Activated CD8-positive, alpha-beta T cell treated with anti-CD3 and anti-CD28 coated beads for 36 hours (primary cell): ENCODE data around the gene CHSY1. TPM values are rescaled to one million over a fixed set of nuclear protein-coding genes. Genes with fewer than 3 reads are reported as not detected.
A peak's percentile ranks its signal among the peaks of the same experiment; 100 is the strongest.

Experiments used
- ATAC-seq: fragments of 200-7000 bp; cut with Tn5 transposase; one replicate; pipeline ENCODE4 v1.10.0; 2021; ENCODE audit warnings: mild to moderate bottlenecking, moderate library complexity
- CTCF ChIA-PET: fragments of 350-600 bp; sonication (Branson Sonifier 250); formaldehyde crosslinking; loops from one replicate; lab custom pipeline; 2021; ENCODE audit warnings: antibody characterized with exemption; lab: Charles Lee
- POLR2A ChIA-PET: fragments of 350-600 bp; sonication (Branson Sonifier 250); formaldehyde crosslinking; loops from one replicate; lab custom pipeline; 2021; ENCODE audit warnings: antibody characterized with exemption; lab: Charles Lee
- DNase-seq: peaks from one replicate; pipeline ENCODE4 v3.0.0-alpha.2; 2020
- H3K27ac Mint-ChIP-seq: one replicate; pipeline ENCODE4 v1.8.0; 2021; ENCODE audit warnings: mild to moderate bottlenecking, mixed read lengths
- H3K27me3 Mint-ChIP-seq: one replicate; pipeline ENCODE4 v1.8.0; 2021; ENCODE audit warnings: mixed read lengths
- H3K36me3 Mint-ChIP-seq: one replicate; pipeline ENCODE4 v1.8.0; 2021; ENCODE audit warnings: low read depth, mixed read lengths
- H3K4me1 Mint-ChIP-seq: one replicate; pipeline ENCODE4 v1.8.0; 2021; ENCODE audit warnings: low read depth, mixed read lengths
- H3K4me3 Mint-ChIP-seq: one replicate; pipeline ENCODE4 v1.8.0; 2021; ENCODE audit warnings: mild to moderate bottlenecking, moderate library complexity, mixed read lengths
- H3K9me3 Mint-ChIP-seq: one replicate; pipeline ENCODE4 v1.8.0; 2021; ENCODE audit warnings: mixed read lengths
- intact Hi-C: fragments of 100-400 bp; cut with micrococcal nuclease; formaldehyde crosslinking; loops from one replicate; pipeline ENCODE4 v1.10.0; 2022
- total RNA-seq, 2 experiments: library from RNA; stranded (reverse); gene quantifications; one replicate each; pipeline ENCODE4 v1.2.3, GENCODE V29; 2021
- TF ChIP-seq, protein P1 (sequence below): fragments of 200-600 bp; IDR thresholded peaks from one replicate; pipeline ENCODE4 v1.8.0; 2022; ENCODE audit warnings: antibody characterized with exemption, mild to moderate bottlenecking

CHSY1 gene
- total RNA-seq, 2 experiments from 2014 or later: 57.9 to 58.3 TPM

DNA sequence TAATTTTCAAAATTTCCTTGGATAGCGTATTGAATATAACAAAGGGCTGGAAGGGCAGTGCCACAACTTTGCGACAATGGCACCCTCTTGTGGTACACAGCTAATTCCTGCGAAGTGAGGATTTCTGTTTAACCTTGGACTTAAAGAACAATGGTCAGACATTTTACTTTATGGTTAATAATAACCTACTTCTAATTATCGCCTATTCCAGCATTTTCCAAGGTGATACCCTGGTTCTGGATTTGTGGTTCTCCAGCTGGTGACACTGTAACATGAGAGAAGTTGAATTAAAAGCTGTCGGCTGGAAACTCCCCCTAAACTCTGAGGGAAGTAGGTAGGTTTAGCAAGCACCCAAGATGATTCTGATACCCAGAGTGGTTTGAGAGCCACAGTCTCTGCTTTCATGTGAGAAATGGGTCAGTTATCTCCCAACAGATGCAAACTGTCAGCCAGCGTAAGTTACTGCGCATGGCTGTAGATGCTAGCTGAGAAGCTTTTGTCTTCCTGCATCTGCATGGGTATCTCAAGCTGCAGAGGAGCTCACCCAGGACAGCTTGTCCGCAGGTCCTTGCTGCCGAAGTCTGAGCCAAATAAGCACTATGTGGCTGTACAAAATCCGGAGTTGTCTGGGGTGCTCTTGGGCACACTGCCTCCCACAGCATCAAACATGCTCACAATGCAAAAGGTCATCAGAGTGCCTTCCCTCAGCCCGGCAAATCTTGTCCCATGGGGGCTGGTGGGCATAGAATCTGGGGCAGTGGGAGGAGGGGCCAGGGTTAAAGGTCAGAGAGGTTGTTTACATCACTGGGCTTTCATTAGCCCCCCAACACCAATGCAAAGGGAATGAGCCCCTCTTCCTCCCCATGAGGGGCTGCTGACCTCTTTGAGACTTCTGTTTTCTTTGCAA is 6.6 kb upstream of the CHSY1 start:
- TF ChIP-seq, protein P1, sequence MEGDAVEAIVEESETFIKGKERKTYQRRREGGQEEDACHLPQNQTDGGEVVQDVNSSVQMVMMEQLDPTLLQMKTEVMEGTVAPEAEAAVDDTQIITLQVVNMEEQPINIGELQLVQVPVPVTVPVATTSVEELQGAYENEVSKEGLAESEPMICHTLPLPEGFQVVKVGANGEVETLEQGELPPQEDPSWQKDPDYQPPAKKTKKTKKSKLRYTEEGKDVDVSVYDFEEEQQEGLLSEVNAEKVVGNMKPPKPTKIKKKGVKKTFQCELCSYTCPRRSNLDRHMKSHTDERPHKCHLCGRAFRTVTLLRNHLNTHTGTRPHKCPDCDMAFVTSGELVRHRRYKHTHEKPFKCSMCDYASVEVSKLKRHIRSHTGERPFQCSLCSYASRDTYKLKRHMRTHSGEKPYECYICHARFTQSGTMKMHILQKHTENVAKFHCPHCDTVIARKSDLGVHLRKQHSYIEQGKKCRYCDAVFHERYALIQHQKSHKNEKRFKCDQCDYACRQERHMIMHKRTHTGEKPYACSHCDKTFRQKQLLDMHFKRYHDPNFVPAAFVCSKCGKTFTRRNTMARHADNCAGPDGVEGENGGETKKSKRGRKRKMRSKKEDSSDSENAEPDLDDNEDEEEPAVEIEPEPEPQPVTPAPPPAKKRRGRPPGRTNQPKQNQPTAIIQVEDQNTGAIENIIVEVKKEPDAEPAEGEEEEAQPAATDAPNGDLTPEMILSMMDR: peak; percentile 94
- DNase-seq (peak; percentile 68), ATAC-seq (no peak)
- peaks cover 7% of the 10 kb centered on the region for H3K27me3 Mint-ChIP-seq
- no peaks in the 10 kb centered on the region for H3K9me3 Mint-ChIP-seq
- no peaks in the 10 kb centered on the region for H3K36me3 Mint-ChIP-seq
- CTCF ChIA-PET: interaction anchor here (0.7 to 5.3 kb wide), 48 partner anchors 9 to 631 kb away, joined by 3 to 85 read pairs (median 4); partner anchors contain the start of gene LRRK1
- POLR2A ChIA-PET: no interaction called here
- intact Hi-C loops: loop anchor here (2.0 kb wide), 1 partner anchor 170 kb away; no protein-coding TSS in a partner anchor
- H3K4me1 Mint-ChIP-seq: peaks cover 23% of the 10 kb centered on the region
- no peak overlapping the region for H3K27ac Mint-ChIP-seq
- no peak overlapping the region for H3K4me3 Mint-ChIP-seq

DNA sequence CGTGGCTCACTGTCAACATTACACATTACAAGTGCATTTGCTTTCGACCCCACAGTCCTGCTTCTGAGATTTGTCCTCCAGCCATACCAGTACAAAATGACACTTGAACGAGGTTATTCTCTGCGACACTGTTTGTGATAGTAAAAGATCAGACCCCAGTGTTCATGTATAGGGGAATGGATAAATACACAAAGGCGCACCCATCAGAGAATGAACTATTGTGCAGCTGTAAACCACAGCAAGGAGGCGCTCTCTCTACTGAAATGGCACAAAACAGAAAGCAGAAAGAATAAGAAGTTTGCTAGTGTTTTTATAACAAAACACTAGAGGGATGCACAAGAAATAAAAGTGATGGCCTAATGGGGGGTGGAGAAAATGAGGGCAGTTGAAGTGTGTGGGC is 4.9 kb upstream of the CHSY1 start:
- peaks cover 31% of the 10 kb centered on the region for H3K4me1 Mint-ChIP-seq
- no peak for ATAC-seq
- H3K9me3 Mint-ChIP-seq: no peaks in the 10 kb centered on the region
- no peak overlapping the region for H3K4me3 Mint-ChIP-seq
- H3K27me3 Mint-ChIP-seq: peaks cover 7% of the 10 kb centered on the region
- H3K27ac Mint-ChIP-seq: no peak overlapping the region
- H3K36me3 Mint-ChIP-seq: no peaks in the 10 kb centered on the region
- DNase-seq: peak; percentile 53
- TF ChIP-seq, protein P1: no peak
- ChIA-PET POLR2A (interaction anchor here (1.3 kb wide), 1 partner anchor 16 kb away, joined by 3 read pairs; no protein-coding TSS in a partner anchor), CTCF (interaction anchor here (1.0 to 5.3 kb wide), 13 partner anchors 9 to 247 kb away, joined by 3 to 85 read pairs (median 10); no protein-coding TSS in a partner anchor)
- intact Hi-C loops: loop anchor here (2.0 kb wide), 1 partner anchor 242 kb away; no protein-coding TSS in a partner anchor

DNA sequence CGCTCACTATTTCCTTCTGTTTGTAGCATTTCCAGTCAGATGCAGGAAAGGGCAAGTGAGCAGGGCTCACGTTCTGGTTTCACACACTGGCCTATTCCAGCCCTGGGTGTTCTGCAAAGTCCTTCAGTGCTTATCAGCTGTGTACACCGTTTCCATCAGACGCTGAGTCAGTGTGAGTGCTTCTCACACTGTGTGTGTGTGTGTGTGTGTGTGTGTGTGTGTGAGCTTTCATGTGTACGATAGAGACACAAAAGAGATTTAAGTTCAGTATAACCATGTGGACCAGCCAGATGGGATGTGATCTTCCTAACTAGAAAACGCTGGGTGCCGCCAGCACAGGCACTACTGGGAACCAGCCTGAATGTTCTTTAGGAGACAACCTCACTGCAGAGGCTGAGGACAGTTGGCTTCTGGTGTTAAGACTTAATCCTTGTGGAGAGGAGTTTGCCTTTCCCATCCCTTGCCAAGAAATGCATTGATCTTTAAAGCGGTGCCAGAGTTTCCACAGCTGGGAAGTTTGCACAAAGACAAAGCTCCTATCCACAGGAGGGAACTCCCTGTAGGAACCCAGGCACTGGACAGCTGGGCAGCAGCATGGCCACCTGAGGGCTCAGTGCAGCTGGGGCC is 3.9 kb upstream of the CHSY1 start:
- DNase-seq (peak; percentile 33), ATAC-seq (no peak)
- ChIA-PET POLR2A (interaction anchor here (1.3 to 1.5 kb wide), 2 partner anchors 17 to 129 kb away, joined by 3 to 4 read pairs; no protein-coding TSS in a partner anchor), CTCF (interaction anchor here (0.9 to 5.3 kb wide), 12 partner anchors 8 to 246 kb away, joined by 3 to 85 read pairs (median 5); no protein-coding TSS in a partner anchor)
- no peak overlapping the region for H3K4me3 Mint-ChIP-seq
- peaks cover 31% of the 10 kb centered on the region for H3K4me1 Mint-ChIP-seq
- intact Hi-C loops: loop anchor here (2.0 kb wide), 1 partner anchor 241 kb away; no protein-coding TSS in a partner anchor
- no peak overlapping the region for H3K27ac Mint-ChIP-seq
- TF ChIP-seq, protein P1: no peak
- H3K27me3 Mint-ChIP-seq: peaks cover 7% of the 10 kb centered on the region
- H3K36me3 Mint-ChIP-seq: peaks cover 1% of the 10 kb centered on the region
- H3K9me3 Mint-ChIP-seq: no peaks in the 10 kb centered on the region

DNA sequence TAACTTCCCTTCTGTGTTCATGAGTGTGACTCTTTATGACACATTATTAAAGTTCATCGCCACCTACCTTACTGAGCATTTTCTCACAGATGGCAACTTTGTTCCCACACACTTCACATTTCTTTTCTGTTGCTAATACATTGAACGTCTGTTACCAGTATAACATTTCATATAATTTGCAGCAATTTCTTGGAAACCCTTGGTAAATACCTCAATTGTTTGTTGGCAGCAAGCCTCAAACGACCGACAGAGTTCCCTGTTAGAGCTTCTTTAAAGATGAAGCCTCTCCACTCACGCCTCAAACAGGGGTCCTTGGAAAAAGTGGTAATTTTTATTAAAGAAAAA is 3.2 kb upstream of the CHSY1 start:
- DNase-seq (no peak), ATAC-seq (peak; percentile 19)
- Mint-ChIP-seq H3K36me3 (peaks cover 8% of the 10 kb centered on the region), H3K4me3 (no peak overlapping the region), H3K27me3 (peaks cover 6% of the 10 kb centered on the region), H3K4me1 (peaks cover 34% of the 10 kb centered on the region), H3K27ac (no peak overlapping the region), H3K9me3 (no peaks in the 10 kb centered on the region)
- intact Hi-C loops: no loop called here
- ChIA-PET CTCF (interaction anchor here (0.6 to 5.3 kb wide), 12 partner anchors 11 to 246 kb away, joined by 3 to 85 read pairs (median 4); no protein-coding TSS in a partner anchor), POLR2A (interaction anchor here (0.7 to 1.5 kb wide), 4 partner anchors 10 to 179 kb away, joined by 3 to 4 read pairs (median 3); no protein-coding TSS in a partner anchor)
- TF ChIP-seq, protein P1: no peak
